Neural cell (in vitro differentiated cells): ENCODE data around the gene ACOT7. TPM values are rescaled to one million over a fixed set of nuclear protein-coding genes. Genes with fewer than 3 reads are reported as not detected.

Source experiments
- H2AFZ ChIP-seq: fragments of 200-600, 300-800 bp; sonication (generic), shearing (Covaris generic); 2 replicates; pipeline ENCODE4 v1.6.0; 2014; ENCODE audit warnings: low read depth, mild to moderate bottlenecking, antibody characterized with exemption, low read length, moderate library complexity
- H3F3A ChIP-seq: fragments of 200-600 bp; shearing (Covaris generic); 2 replicates; pipeline ENCODE4 v1.6.1; 2016; ENCODE audit warnings: mild to moderate bottlenecking, moderate library complexity, mixed read lengths, antibody characterized with exemption, low read length; ENCODE audit not compliant: insufficient read depth, poor library complexity, severe bottlenecking
- H3K27ac ChIP-seq: fragments of 200-600, 300-800 bp; sonication (generic), shearing (Covaris generic); 2 replicates; pipeline ENCODE4 v1.5.1; 2014; ENCODE audit warnings: mild to moderate bottlenecking, low read length, moderate library complexity
- H3K27me3 ChIP-seq: fragments of 300-800, 200-600 bp; sonication (generic), shearing (Covaris generic); 2 replicates; pipeline ENCODE4 v1.6.0; 2014; ENCODE audit warnings: mild to moderate bottlenecking, low read depth, low read length, moderate library complexity; ENCODE audit not compliant: insufficient read depth
- H3K36me3 ChIP-seq: fragments of 300-800, 200-600 bp; sonication (generic), shearing (Covaris generic); 2 replicates; pipeline ENCODE4 v1.5.1; 2014; ENCODE audit warnings: mild to moderate bottlenecking, antibody characterized with exemption, low read length, moderate library complexity; ENCODE audit not compliant: insufficient read depth
- H3K4me2 ChIP-seq: fragments of 300-800, 200-600 bp; sonication (generic), shearing (Covaris generic); 2 replicates; pipeline ENCODE4 v1.6.0; 2014; ENCODE audit warnings: mild to moderate bottlenecking, low read length
- H3K4me3 ChIP-seq: fragments of 300-800, 200-600 bp; sonication (generic), shearing (Covaris generic); 2 replicates; pipeline ENCODE4 v1.5.1; 2014; ENCODE audit warnings: mild to moderate bottlenecking, low read length, moderate library complexity
- H3K79me2 ChIP-seq: fragments of 200-600 bp; shearing (Covaris generic); replicated peaks from 2 replicates; pipeline ENCODE4 v1.6.0; 2014; ENCODE audit warnings: mild to moderate bottlenecking, low read length, moderate library complexity; ENCODE audit not compliant: insufficient read depth
- H3K9ac ChIP-seq: fragments of 300-800, 200-600 bp; sonication (generic), shearing (Covaris generic); 2 replicates; pipeline ENCODE4 v1.6.1; 2016; ENCODE audit warnings: mild to moderate bottlenecking, low read length, mixed read lengths
- H3K9me2 ChIP-seq: fragments of 200-600 bp; shearing (Covaris generic); 2 replicates; pipeline ENCODE4 v1.6.1; 2016; ENCODE audit warnings: mild to moderate bottlenecking, low read length, mixed read lengths; ENCODE audit not compliant: insufficient read depth
- H3K9me3 ChIP-seq: fragments of 200-600, 300-800 bp; sonication (generic), shearing (Covaris generic); 2 replicates; pipeline ENCODE4 v1.6.1; 2016; ENCODE audit warnings: mild to moderate bottlenecking, mixed run types, low read length, moderate library complexity, mixed read lengths
- H4K20me1 ChIP-seq: fragments of 200-600 bp; shearing (Covaris generic); 2 replicates; pipeline ENCODE4 v1.6.1; 2016; ENCODE audit warnings: mild to moderate bottlenecking, mixed run types; ENCODE audit not compliant: insufficient read depth
- EP300 ChIP-seq: fragments of 450-650 bp; conservative IDR thresholded peaks from 2 replicates; pipeline ENCODE4 v1.6.1; 2014; ENCODE audit warnings: antibody characterized with exemption, mild to moderate bottlenecking, moderate library complexity; ENCODE audit not compliant: poor library complexity, severe bottlenecking
- EZH2 ChIP-seq: fragments of 200-600, 300-800 bp; shearing (Covaris generic), sonication (generic); IDR thresholded peaks from 2 replicates; pipeline ENCODE4 v1.6.1; 2014; ENCODE audit warnings: antibody characterized with exemption, low read length, borderline replicate concordance, mild to moderate bottlenecking; ENCODE audit not compliant: insufficient read depth, poor library complexity, severe bottlenecking
- MXI1 ChIP-seq: fragments of 450-650 bp; conservative IDR thresholded peaks from 2 replicates; pipeline ENCODE4 v1.6.1; 2014; ENCODE audit warnings: antibody characterized with exemption, mild to moderate bottlenecking; ENCODE audit not compliant: poor library complexity, severe bottlenecking
- POLR2AphosphoS5 ChIP-seq: IDR thresholded peaks from 2 replicates; pipeline ENCODE4 v1.6.1; 2012
- RAD21 ChIP-seq: fragments of 450-650 bp; conservative IDR thresholded peaks from 2 replicates; pipeline ENCODE4 v1.6.1; 2014; ENCODE audit warnings: antibody characterized with exemption, mild to moderate bottlenecking, moderate library complexity
- SMC3 ChIP-seq: fragments of 450-650 bp; conservative IDR thresholded peaks from 2 replicates; pipeline ENCODE4 v1.6.1; 2014; ENCODE audit warnings: antibody characterized with exemption, mild to moderate bottlenecking, moderate library complexity; ENCODE audit not compliant: poor library complexity
- TAF1 ChIP-seq: IDR thresholded peaks from 2 replicates; pipeline ENCODE4 v1.6.1; 2012; ENCODE audit warnings: low read depth
- polyA plus RNA-seq: library from polyadenylated mRNA; depleted of rRNA; stranded (reverse); fragments of >200 nt; gene quantifications from 2 replicates; pipeline ENCODE4 v1.2.3, GENCODE V29; 2014
- TF ChIP-seq, protein P1 (sequence below): IDR thresholded peaks from 2 replicates; pipeline ENCODE4 v1.6.1; 2012; ENCODE audit warnings: borderline replicate concordance
- TF ChIP-seq, protein P2 (sequence below): fragments of 450-650 bp; IDR thresholded peaks from 2 replicates; pipeline ENCODE4 v1.5.1; 2014; ENCODE audit warnings: antibody characterized with exemption, mild to moderate bottlenecking, moderate library complexity; ENCODE audit not compliant: poor library complexity, severe bottlenecking

Gene ACOT7
- polyA plus RNA-seq, 1 donor from 2014 or later: 101 TPM

DNA sequence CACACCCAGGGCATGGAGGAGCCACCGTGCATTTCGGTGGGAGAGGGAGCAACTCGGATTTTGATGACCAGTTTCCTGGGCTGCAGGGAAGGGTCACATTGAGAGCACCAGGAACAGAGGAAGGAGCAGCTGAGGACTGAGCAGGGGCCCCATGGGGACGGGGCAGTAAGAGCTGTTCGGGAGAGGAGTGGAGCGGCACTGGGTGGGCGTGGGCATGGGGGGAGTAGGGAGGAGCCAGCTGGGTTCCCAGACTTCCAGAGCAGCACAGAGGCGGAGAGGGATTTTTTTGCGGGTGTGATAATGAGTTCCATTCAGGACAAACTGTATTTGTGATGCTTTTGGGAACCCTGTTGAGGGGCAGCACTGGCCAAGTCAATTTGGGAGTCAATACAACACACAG, 115.3 kb downstream of the ACOT7 start:
- H2AFZ ChIP-seq: no peak overlapping the region
- H3K27ac ChIP-seq: no peak overlapping the region
- no peaks in the 10 kb centered on the region for H3K9me3 ChIP-seq
- TF ChIP-seq RAD21 (no peak), EP300 (no peak), EZH2 (no peak), TAF1 (no peak), MXI1 (no peak), SMC3 (no peak), POLR2AphosphoS5 (no peak)
- TF ChIP-seq, protein P1, sequence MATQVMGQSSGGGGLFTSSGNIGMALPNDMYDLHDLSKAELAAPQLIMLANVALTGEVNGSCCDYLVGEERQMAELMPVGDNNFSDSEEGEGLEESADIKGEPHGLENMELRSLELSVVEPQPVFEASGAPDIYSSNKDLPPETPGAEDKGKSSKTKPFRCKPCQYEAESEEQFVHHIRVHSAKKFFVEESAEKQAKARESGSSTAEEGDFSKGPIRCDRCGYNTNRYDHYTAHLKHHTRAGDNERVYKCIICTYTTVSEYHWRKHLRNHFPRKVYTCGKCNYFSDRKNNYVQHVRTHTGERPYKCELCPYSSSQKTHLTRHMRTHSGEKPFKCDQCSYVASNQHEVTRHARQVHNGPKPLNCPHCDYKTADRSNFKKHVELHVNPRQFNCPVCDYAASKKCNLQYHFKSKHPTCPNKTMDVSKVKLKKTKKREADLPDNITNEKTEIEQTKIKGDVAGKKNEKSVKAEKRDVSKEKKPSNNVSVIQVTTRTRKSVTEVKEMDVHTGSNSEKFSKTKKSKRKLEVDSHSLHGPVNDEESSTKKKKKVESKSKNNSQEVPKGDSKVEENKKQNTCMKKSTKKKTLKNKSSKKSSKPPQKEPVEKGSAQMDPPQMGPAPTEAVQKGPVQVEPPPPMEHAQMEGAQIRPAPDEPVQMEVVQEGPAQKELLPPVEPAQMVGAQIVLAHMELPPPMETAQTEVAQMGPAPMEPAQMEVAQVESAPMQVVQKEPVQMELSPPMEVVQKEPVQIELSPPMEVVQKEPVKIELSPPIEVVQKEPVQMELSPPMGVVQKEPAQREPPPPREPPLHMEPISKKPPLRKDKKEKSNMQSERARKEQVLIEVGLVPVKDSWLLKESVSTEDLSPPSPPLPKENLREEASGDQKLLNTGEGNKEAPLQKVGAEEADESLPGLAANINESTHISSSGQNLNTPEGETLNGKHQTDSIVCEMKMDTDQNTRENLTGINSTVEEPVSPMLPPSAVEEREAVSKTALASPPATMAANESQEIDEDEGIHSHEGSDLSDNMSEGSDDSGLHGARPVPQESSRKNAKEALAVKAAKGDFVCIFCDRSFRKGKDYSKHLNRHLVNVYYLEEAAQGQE: no peak
- TF ChIP-seq, protein P2, sequence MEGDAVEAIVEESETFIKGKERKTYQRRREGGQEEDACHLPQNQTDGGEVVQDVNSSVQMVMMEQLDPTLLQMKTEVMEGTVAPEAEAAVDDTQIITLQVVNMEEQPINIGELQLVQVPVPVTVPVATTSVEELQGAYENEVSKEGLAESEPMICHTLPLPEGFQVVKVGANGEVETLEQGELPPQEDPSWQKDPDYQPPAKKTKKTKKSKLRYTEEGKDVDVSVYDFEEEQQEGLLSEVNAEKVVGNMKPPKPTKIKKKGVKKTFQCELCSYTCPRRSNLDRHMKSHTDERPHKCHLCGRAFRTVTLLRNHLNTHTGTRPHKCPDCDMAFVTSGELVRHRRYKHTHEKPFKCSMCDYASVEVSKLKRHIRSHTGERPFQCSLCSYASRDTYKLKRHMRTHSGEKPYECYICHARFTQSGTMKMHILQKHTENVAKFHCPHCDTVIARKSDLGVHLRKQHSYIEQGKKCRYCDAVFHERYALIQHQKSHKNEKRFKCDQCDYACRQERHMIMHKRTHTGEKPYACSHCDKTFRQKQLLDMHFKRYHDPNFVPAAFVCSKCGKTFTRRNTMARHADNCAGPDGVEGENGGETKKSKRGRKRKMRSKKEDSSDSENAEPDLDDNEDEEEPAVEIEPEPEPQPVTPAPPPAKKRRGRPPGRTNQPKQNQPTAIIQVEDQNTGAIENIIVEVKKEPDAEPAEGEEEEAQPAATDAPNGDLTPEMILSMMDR: no peak
- no peaks in the 10 kb centered on the region for H3K79me2 ChIP-seq
- no peaks in the 10 kb centered on the region for H4K20me1 ChIP-seq
- no peak overlapping the region for H3K9ac ChIP-seq
- H3K9me2 ChIP-seq: no peaks in the 10 kb centered on the region
- H3K27me3 ChIP-seq: no peaks in the 10 kb centered on the region
- no peaks in the 10 kb centered on the region for H3K36me3 ChIP-seq
- H3K4me2 ChIP-seq: no peak overlapping the region
- H3F3A ChIP-seq: no peaks in the 10 kb centered on the region
- H3K4me3 ChIP-seq: no peak overlapping the region

DNA sequence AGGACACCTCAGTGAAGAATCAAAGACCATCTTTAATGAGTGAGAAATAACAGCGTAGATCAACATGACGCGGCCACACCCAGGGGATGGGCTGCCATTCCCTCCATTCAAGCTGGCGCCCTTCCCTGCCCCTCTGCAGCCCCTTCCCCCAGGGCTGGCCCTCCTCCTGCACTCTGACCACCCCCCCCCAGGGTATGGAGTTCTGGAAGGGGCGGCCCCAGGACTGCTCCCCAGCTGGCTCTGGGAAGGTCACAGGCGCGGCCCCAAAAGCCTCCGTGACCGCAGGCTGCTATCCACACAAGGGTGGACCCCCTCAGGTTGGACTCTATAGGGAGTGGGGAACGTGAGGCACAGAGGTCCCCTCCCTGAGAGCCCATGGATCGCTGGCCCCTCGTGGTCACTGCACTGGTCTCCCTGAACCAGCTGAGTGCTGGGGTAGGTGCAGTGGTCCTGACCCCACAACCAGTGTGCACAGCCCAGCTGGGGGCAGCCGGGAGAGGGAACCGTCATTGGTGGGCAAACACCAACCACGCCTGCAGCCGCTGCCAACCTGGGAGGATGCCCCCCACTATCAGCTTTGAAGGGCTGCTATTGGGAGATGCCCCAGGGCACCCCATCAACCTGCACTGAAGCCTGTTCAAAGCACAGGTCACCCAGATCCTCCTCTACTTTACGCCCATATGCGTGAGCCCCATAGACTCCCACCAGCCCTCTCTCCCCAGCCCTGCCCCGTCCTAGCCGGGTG, 116.6 kb downstream of the ACOT7 start:
- Histone ChIP-seq H3K27me3 (no peaks in the 10 kb centered on the region), H3K9me2 (no peaks in the 10 kb centered on the region), H3K4me3 (peak overlapping the region; percentile 55), H2AFZ (no peak overlapping the region), H3K79me2 (no peaks in the 10 kb centered on the region), H3K36me3 (no peaks in the 10 kb centered on the region), H3K27ac (peak overlapping the region; percentile 97), H3K9me3 (no peaks in the 10 kb centered on the region), H3K4me2 (no peak overlapping the region), H3K9ac (peak overlapping the region; percentile 78), H4K20me1 (no peaks in the 10 kb centered on the region), H3F3A (no peaks in the 10 kb centered on the region)
- TF ChIP-seq, protein P2: no peak
- TF ChIP-seq, protein P1: no peak
- TF ChIP-seq EZH2: no peak
- TF ChIP-seq SMC3: no peak
- TF ChIP-seq EP300: no peak
- TF ChIP-seq MXI1: no peak
- TF ChIP-seq POLR2AphosphoS5: no peak
- TF ChIP-seq RAD21: no peak
- no peak for TF ChIP-seq TAF1
